Suppressor macrophage treated with lipopolysaccharide for 4 hours (primary cell): Measurements from ENCODE around the gene PIP5K1A.
A peak's percentile ranks its signal among the peaks of the same experiment; 100 is the strongest.
"Not testable (repeated sequence)": the region's sequence is repeated elsewhere in the genome, so short reads cannot be mapped to it uniquely, and the experiment has no call there.

Experiments
- DNase-seq: peaks from one replicate; pipeline ENCODE4 v3.0.0-alpha.2; 2020

Gene PIP5K1A

GRCh38 chr1:151192047-151192446 is 6.3 kb upstream of the PIP5K1A start:
- no peak for DNase-seq

GRCh38 chr1:151193304-151193703 is 5.0 kb upstream of the PIP5K1A start:
- no peak for DNase-seq

GRCh38 chr1:151193856-151194255 is 4.5 kb upstream of the PIP5K1A start:
- DNase-seq = no peak

- DNase-seq = peak; percentile 16
Measured at GRCh38 chr1:151194894-151195594, 3.3 kb upstream of the PIP5K1A start.

GRCh38 chr1:151196292-151196800 is 2.0 kb upstream of the PIP5K1A start:
- DNase-seq = peak; percentile 89

- no peak for DNase-seq
Measured at GRCh38 chr1:151197863-151198253, 494 bp upstream of the PIP5K1A start.

GRCh38 chr1:151199873-151200581 is 1.7 kb downstream of the PIP5K1A start:
- DNase-seq = peak; percentile 43

- DNase-seq = not testable (repeated sequence)
Measured at GRCh38 chr1:151205381-151205965, 7.1 kb downstream of the PIP5K1A start.

- no peak for DNase-seq
Measured at GRCh38 chr1:151210830-151211229, 12.5 kb downstream of the PIP5K1A start.

- no peak for DNase-seq
Measured at GRCh38 chr1:151211972-151212705, 13.8 kb downstream of the PIP5K1A start.

GRCh38 chr1:151213560-151213959 is 15.2 kb downstream of the PIP5K1A start:
- no peak for DNase-seq

- no peak for DNase-seq
Measured at GRCh38 chr1:151221616-151222015, 23.3 kb downstream of the PIP5K1A start.

- no peak for DNase-seq
Measured at GRCh38 chr1:151222130-151222529, 23.8 kb downstream of the PIP5K1A start.

- no peak for DNase-seq
Measured at GRCh38 chr1:151235235-151235634, 36.9 kb downstream of the PIP5K1A start.

GRCh38 chr1:151237678-151238466 is 39.5 kb downstream of the PIP5K1A start:
- peak; percentile 73 for DNase-seq

GRCh38 chr1:151238467-151238739 is 40.1 kb downstream of the PIP5K1A start:
- peak; percentile 12 for DNase-seq

- DNase-seq = no peak
Measured at GRCh38 chr1:151242442-151242841, 44.1 kb downstream of the PIP5K1A start.

- DNase-seq = no peak
Measured at GRCh38 chr1:151243683-151244216, 45.4 kb downstream of the PIP5K1A start.

GRCh38 chr1:151246786-151247185 is 48.4 kb downstream of the PIP5K1A start:
- DNase-seq = no peak

- DNase-seq = peak; percentile 82
Measured at GRCh38 chr1:151251656-151252470, 53.5 kb downstream of the PIP5K1A start.
